Lower leg skin (tissue), 4 donors: ENCODE measurements around the gene TENM4. TPM values are rescaled to one million over a fixed set of nuclear protein-coding genes. Genes with fewer than 3 reads are reported as not detected.

Experiments used
- DNase-seq, 2 donors: peaks; one replicate each; pipeline ENCODE4 v3.0.0-alpha.2; 2019; ENCODE audit warnings: low spot score in 2 of 2
- H3K4me3 ChIP-seq: fragments of 200-600 bp; sonication (generic); 2 replicates; pipeline ENCODE4 v1.5.1; 2017; ENCODE audit warnings: mild to moderate bottlenecking, low read depth; ENCODE audit not compliant: poor library complexity, severe bottlenecking
- POLR2A ChIP-seq, 2 donors: fragments of 450-650 bp; IDR thresholded peaks; one replicate each; pipeline ENCODE4 v1.6.1; 2016 to 2017; ENCODE audit warnings: antibody characterized with exemption in 2 of 2, mild to moderate bottlenecking in 1 of 2, moderate library complexity in 1 of 2
- WGBS, 2 donors: methylation state at CpG; one replicate each; pipeline ENCODE4 v1.1.5; 2018; 5-methylcytosine and 5-hydroxymethylcytosine counted together
- intact Hi-C: fragments of 100-400 bp; cut with DNase I; formaldehyde crosslinking; loops from one replicate; pipeline ENCODE4 v1.15.0; 2023; ENCODE audit warnings: low total_unique reads
- total RNA-seq, 4 donors: library from RNA; depleted of rRNA; stranded (reverse); fragments of >200 nt; gene quantifications; one replicate each; pipeline ENCODE4 v1.1.0, GENCODE V29; 2016
- TF ChIP-seq, protein P1 (sequence below), 3 donors: fragments of 450-650 bp; IDR thresholded peaks; one replicate each; pipeline ENCODE4 v1.5.1; 2016; ENCODE audit warnings: antibody characterized with exemption in 3 of 3, mild to moderate bottlenecking in 3 of 3, moderate library complexity in 2 of 3

The TENM4 gene
- total RNA-seq, 4 donors from 2014 or later: 34.4 to 41.1 (median 36.6) TPM

- no peak for DNase-seq
- TF ChIP-seq POLR2A (IDR thresholded peaks at IDR 0.05): no peak
- TF ChIP-seq, protein P1, sequence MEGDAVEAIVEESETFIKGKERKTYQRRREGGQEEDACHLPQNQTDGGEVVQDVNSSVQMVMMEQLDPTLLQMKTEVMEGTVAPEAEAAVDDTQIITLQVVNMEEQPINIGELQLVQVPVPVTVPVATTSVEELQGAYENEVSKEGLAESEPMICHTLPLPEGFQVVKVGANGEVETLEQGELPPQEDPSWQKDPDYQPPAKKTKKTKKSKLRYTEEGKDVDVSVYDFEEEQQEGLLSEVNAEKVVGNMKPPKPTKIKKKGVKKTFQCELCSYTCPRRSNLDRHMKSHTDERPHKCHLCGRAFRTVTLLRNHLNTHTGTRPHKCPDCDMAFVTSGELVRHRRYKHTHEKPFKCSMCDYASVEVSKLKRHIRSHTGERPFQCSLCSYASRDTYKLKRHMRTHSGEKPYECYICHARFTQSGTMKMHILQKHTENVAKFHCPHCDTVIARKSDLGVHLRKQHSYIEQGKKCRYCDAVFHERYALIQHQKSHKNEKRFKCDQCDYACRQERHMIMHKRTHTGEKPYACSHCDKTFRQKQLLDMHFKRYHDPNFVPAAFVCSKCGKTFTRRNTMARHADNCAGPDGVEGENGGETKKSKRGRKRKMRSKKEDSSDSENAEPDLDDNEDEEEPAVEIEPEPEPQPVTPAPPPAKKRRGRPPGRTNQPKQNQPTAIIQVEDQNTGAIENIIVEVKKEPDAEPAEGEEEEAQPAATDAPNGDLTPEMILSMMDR (IDR thresholded peaks at IDR 0.05): no peak
- intact Hi-C loops: no loop called here
- no peak overlapping the region for H3K4me3 ChIP-seq
- 69 to 70% methylated on average over 6 of the region's 6 CpGs for WGBS, 2 donors
Observed at GRCh38 chr11:79336797-79337517, 103.9 kb downstream of the TENM4 start.

GRCh38 chr11:79335681-79336080 is 105.1 kb downstream of the TENM4 start:
- TF ChIP-seq, protein P1 (IDR thresholded peaks at IDR 0.05): no peak
- no peak for TF ChIP-seq POLR2A (IDR thresholded peaks at IDR 0.05)
- H3K4me3 ChIP-seq: no peak overlapping the region
- WGBS, 2 donors: 89% methylated on average over 3 of the region's 3 CpGs
- intact Hi-C loops: no loop called here
- DNase-seq: no peak

GRCh38 chr11:79333355-79333754 is 107.5 kb downstream of the TENM4 start:
- WGBS, 2 donors: 82 to 85% methylated on average over 2 of the region's 2 CpGs

GRCh38 chr11:79332017-79332416 is 108.8 kb downstream of the TENM4 start:
- DNase-seq: no peak
- intact Hi-C loops: loop anchor here (5.0 kb wide), 1 partner anchor 1570 kb away; no protein-coding TSS in a partner anchor
- TF ChIP-seq, protein P1 (IDR thresholded peaks at IDR 0.05): no peak
- no peak for TF ChIP-seq POLR2A (IDR thresholded peaks at IDR 0.05)
- no peak overlapping the region for H3K4me3 ChIP-seq
- 50 to 63% methylated on average over 2 of the region's 2 CpGs for WGBS, 2 donors

More at GRCh38 chr11:79333355-79333754, 107.5 kb downstream of the TENM4 start:
- intact Hi-C loops: loop anchor here (5.0 kb wide), 1 partner anchor 1569 kb away; no protein-coding TSS in a partner anchor
- no peak for DNase-seq
- no peak overlapping the region for H3K4me3 ChIP-seq
- TF ChIP-seq POLR2A (IDR thresholded peaks at IDR 0.05): no peak
- TF ChIP-seq, protein P1 (IDR thresholded peaks at IDR 0.05): no peak

DNA sequence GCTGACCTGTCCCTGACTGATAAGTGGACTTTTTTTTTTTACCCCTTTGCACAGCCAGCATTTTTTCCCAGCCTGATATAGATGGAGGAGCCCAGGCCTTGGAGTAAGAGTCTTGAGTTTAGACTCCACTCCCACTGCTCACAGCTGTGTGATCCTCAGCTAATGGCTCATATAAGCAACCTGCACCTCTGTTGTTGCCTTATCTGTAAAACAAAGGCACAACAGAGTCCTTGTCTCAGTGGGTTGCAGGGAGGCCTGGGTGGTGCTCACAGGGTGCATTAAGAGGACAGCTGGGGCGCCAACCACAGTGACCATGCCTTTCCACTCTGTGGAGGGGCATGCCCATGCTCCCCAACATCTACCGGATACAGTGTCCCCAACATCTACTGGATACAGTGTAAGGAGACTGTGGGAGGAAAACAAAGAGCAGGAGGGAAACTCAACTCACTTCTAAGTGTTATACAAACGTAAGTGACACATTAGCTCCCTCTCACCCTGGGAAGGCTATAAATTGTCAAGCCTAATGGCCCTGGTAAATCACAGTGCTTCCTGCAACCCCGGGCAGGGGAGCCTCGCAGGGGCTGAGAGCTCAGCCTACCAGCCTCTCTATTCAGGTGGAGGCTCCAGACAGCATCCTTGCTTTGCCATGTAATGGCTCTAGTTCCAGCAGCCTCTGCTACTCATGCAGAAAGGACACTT is 109.5 kb downstream of the TENM4 start:
- 65 to 68% methylated on average over 5 of the region's 5 CpGs for WGBS, 2 donors
- intact Hi-C loops: loop anchor here (5.0 kb wide), 1 partner anchor 1571 kb away; no protein-coding TSS in a partner anchor
- TF ChIP-seq POLR2A (IDR thresholded peaks at IDR 0.05): no peak
- TF ChIP-seq, protein P1 (IDR thresholded peaks at IDR 0.05): no peak

More for the DNA sequence above, 109.5 kb downstream of the TENM4 start:
- H3K4me3 ChIP-seq: no peak overlapping the region
- no peak for DNase-seq
